RPMI7951 (cell line): Measurements from ENCODE around the gene RASGRP1. TPM values are rescaled to one million over a fixed set of nuclear protein-coding genes. Genes with fewer than 3 reads are reported as not detected.
"Not testable (repeated sequence)": the region's sequence is repeated elsewhere in the genome, so short reads cannot be mapped to it uniquely, and the experiment has no call there.

Experiments used
- DNase-seq: peaks from one replicate; pipeline ENCODE4 v3.0.0-alpha.2; 2012; ENCODE audit warnings: low read depth
- total RNA-seq: library from RNA; depleted of rRNA; stranded (reverse); fragments of >200 nt; shearing (Covaris generic); gene quantifications from 2 replicates; pipeline ENCODE4 v1.2.3, GENCODE V29; 2014; rRNA removed

The RASGRP1 gene
- 0.12 and 0.20 TPM in 2 replicates for total RNA-seq

DNA sequence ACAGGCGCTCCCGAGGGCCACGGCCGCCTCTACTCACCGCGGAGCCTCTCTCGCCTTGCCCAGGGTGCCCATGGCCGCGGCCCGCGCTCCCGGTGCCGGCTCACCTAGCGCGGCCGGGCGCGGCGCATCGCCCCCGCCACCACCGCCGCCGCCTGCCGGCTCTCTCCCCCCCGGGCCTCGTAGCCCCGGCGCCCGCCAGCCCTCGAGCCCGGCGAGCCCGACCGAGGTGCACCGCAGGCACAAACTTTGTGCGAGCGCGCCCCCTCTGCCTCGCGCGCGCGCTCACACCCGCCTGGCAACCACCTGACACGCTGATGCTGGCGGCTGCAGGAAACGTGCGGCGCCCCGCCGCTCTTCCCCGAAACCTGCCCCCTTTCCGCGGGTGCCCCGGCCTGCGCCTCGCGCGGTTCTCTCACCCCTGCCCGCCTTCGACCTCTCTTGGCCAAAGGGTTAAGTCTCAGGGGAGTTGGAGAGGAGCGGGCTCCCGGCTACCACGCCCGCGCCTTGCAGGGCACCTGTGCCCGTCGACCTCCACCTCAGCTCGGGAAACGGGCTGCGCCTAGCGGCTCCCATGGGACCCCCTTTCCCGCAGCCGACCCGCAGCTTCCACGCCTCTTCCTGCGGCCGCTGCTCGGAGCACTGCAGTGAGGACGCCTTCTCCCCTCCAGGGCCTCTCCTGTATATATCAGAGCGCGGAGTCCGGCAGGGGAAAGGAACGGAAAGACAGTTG is at the start of gene RASGRP1:
Gene RASGRP1 (minus strand): TSS at position 258 of the 730 bp plus-strand sequence. CDS start 186 bp downstream, at position 72.
- DNase-seq, result peak; percentile 29

DNA sequence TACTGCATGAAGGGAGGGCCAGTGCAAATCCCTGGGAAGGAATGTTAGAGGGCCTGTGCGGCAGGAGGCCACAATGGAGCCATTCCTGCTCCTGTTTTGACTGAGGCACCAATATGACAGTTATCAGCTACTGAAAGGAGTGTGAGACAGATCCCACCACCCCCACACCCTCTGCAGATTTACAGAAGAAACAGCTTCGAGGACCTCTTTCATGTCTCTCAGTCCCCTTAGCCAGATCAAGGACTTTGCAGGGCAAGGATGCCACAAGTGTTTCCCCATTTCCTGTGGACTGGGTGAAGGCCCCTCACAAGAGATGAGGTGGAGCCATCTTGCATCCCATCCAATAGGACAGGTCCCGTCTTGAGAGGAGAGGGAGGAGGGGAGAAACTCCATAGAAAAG is 48.5 kb upstream of the RASGRP1 start:
- no peak for DNase-seq

DNA sequence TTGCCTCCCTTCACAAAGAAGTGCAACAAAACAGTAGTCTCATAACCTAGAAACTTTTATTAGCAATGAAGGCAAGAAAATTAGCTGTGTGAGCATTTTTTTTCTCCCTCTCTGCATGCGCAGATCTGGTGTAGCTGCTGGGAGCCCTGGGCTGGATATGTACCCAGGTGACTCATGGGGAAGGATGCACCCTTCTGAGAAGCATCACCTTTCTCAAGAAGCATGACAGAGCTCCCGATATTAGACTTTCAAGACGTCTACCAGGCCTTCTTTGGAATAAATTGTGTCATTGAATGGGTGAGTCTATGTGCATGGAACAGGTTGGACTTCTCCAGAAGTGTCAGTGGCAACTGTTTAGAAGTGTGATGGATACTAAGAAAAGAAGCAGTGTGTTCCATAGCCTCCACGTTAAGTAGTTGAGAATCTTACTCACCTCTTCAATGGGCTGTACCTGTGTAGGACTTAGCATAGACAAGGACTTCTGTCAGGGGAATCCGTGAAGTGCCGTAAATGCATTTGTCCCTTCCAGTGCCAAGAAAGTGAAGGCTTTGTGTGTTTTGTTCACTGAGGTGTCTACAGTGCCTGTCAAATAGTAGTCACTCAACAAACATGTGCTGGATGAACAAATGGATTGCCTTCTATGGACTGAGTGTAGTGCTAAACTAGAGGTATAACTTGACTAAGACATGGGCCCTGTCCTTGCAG is 47.7 kb upstream of the RASGRP1 start:
- DNase-seq, result no peak

DNA sequence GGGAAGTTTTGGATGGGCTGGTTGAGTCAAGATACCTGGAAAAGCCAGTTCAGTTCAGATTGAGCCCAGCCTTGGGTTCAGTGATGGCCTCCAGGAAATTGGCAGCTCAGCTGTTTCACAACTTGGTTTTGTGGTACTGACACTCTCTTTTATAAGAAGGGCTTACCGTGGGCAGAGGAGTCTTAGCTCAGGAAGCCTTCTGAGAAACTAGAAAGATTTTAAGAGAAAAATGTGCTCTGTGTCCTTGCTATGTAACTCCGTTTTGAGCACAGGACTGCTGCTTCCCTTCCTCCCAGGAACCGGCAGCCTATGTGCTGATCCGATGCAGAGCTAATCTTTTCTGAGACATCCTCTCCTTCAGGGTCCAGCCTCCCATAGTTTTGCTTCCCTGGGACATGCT is 46.6 kb upstream of the RASGRP1 start:
- no peak for DNase-seq

DNA sequence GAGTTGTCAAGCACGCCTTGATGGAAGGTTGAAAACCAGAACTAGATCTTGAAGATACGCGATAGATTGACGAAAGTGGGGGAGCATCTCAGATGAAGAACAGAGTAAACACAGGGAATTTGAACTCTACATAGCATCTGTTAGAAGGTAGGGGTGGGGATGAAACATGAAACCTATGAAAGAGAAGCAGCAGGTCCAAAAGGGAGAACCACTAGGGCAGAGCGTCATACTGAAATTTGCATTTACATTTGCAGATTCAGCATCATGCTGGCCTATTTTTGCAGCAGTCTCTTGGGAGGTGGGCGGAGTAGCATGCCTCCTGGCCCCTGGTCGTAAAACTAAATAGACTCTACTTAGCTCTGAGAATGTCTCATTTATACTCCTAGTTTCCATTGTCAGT is 46.1 kb upstream of the RASGRP1 start:
- DNase-seq, result no peak

DNA sequence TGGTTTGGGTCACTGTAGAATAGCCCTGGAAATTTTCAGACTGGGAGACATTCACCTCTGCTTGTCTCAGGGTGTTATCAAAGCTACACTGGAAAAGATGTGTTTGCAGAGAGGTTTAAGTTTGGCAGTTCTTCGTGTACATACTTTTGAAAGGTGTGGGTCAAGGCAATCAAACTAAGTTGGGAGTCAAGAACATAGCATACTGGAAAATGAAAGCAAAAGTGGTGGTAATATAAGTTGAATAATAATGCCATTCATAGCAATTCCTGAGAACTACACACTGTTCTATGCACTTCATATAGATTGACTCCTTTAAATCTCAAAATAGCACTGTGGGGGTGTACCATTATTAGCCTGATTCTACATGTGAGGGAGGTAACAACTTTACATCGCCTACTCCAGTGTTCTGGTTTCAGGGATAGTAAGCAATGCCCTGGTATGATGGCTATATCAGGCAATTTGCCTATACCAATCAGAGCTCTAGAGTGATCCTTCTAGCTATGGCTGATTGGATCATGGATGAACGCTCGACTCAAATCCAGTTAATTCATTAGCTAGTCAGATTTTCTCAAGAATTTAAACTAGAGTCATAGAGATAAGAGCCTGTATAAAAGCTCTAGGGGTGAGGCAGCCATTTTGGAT is 44.6 kb upstream of the RASGRP1 start:
- peak; percentile 32 for DNase-seq

DNA sequence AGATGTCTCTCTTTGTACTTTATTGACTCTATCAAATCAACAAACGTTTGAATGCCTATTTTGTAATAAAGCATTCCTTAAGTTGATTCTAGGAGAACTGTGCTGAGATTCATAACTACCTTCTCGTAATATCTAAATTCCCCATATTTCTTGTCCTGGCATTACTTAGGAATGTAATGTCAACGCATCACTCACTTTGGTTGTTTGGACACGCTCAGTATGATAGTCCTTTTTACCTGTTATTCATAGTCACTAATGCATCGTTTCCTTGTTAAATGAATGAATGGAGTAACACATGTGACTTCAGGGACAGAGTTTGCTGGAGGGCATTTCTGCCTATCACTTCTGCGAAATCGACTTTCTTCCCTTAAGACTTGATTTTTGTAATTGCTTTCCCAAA is 44.1 kb upstream of the RASGRP1 start:
- DNase-seq, result no peak

DNA sequence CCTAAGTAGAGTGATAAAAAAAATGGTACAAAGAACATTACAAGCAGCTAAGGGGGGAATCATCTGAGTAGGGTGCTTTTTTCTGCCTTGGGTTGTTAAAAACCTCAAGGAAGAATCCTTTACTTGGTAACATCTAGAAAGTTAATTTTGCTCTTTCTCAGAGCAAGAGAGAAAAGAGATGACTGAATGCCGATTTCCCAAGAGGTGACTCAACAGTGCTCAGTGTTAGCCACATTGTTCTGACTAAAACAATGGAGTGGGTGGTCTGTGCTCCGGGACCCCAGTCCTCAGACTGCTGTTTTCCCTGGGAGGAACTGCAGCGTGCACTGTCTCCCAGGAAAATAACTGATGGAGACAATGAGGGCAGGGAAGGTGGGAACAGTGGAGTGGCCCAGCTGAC is 41.1 kb upstream of the RASGRP1 start:
- no peak for DNase-seq

DNA sequence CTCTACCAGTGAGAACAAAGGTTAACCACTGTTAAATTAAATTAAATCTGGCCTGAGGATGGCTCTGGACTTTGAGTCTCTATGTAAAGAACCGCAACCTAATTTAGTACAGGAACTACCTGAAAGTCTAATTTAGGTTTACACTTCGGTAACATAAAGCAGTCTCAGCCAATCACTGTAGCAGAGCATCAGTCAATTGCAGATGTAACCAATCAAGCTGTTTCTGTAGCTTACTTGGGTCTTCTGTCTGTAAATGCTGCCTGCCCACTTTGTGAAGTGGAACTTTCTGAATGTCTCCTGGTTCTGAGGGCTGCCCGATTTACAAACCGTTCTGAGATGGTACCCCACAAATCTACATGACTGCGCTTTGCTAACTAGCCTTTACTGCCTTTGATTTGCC is 39.1 kb upstream of the RASGRP1 start:
- no peak for DNase-seq

DNA sequence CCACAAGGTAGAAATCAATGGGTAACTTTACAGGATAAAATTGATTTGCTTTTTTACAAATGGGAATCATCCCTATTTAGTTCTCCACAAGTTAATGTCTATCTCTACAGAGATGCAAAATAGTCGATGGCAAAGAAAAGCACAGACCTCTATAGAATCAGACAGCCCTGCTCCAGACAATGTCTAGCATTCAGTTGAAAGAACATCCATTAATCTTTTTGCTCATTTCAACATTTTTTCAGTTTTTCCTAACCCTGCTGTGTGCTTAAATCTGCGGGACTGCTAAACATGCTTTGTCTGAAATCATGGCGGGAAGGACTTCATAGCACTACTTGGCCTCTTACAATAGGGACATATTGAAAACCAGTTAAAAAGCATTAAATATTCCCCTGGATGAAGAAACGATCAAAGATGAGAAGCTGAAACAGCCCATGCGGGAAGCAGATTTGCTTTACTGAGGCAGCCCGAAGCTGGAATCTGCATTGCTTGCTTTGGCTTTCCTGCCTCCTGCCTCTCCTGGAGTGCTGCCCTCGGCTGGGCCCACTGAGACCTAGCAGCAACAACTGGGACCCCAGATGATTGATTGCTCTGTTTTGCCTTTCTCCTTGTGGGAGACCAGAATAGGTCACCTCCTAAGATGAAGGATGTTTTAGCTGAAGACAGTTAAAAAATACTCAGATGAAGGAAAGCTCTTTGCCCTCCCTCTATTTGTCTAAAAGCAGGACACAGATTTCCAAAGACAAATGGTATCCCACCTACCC is 38.5 kb upstream of the RASGRP1 start:
- DNase-seq, result no peak

DNA sequence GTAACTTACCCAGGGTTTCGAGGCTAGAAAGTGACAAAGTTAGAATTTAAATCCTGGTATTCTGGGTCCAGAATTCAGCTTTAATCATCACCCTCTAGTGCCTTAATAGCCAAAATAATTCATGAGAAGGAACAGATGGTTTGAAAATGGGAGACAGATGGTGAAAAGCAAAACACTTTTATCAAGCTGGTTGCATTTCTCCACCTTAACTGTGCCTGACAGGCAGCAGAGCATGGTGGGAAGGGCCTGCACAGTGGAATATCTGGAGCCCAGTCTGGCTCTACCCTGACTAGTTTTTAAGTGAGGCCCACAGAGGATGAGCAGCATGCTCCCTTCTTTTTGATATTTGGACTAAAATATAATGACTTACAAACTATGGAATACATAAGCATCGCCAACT is 35.6 kb upstream of the RASGRP1 start:
- no peak for DNase-seq

DNA sequence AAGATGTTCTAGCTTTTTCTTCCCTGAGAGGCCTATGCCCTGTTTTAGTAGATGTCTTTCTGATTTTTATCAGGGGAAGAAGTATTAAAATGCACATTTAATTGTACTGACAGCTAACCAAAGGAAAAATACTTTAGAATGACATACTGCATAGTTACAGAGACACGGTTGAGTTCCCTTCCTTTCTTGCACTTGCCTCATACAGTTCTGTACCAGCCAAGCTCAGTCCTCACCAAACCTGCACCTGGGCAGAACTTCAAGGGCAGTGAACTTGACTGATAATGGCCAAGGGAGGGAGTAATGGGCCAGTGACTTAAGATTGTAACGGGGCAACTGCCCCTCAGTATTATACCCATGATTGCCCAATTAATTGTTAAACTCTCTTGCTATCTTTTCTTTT is 34.1 kb upstream of the RASGRP1 start:
- DNase-seq, result no peak

DNA sequence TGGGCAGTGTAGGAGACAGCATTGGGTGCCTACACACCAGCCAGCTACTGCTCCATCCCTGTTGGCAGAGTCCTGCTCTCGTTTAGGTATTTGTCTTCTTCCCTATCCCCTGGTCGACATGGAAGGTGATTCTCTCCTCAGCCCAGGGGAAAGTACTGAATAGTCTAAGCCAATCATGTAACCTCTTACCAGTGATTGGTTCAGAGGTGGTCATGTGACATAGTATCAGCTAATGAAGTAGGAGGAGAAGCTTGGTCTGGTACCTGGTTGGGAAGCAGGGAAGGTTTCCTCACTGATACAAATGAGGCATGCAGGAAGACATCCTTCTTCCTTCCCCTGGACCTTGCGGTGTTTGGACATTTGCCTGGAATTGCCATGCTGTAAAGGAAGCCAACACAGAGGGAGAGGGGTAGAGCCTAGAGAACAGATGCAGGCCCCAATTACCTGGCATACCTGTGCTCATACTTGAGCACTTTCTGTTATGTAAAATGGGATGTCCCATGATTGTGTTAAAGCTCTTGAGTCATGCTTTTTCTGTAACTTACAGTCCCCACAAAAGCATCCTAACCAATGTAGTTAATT is 32.7 kb upstream of the RASGRP1 start:
- no peak for DNase-seq

DNA sequence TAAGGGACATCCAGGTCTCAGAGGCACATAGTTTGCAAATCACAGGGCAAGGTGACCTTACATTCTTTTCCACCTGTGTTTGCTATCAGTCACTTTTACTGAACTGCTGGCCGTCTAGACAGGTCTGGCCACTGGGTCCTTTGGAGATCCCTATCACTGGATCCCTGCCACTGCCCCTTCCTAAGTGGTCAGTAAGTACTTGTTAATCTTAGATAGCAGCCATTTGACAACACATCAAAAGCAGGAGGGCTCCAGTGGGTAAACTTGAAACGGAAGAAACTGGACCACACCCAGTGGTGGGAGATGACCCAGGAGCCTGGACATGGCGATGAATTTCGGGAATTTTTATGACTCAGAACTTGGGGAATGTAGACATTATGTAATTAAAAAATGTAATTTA is 28.9 kb upstream of the RASGRP1 start:
- DNase-seq, result peak; percentile 35

DNA sequence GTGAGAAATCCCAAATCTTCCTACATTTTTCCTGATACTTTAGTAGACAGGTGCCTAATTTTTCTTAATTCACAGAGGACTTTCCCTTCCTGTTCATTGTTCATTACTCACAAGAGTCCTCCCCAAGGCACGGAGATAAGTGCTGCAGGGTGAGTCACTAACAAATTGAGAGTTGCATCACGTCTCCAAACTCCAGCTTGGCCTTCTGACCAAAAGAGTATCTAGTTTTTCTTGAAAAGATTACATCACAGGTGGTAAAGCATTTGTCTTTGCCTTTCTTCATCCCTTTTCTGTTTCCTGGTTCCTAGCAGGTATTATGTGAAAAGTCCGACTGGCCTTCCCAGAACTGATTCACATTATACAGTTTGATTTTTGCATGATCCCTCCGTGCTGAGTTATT is 24.9 kb upstream of the RASGRP1 start:
- peak; percentile 76 for DNase-seq

DNA sequence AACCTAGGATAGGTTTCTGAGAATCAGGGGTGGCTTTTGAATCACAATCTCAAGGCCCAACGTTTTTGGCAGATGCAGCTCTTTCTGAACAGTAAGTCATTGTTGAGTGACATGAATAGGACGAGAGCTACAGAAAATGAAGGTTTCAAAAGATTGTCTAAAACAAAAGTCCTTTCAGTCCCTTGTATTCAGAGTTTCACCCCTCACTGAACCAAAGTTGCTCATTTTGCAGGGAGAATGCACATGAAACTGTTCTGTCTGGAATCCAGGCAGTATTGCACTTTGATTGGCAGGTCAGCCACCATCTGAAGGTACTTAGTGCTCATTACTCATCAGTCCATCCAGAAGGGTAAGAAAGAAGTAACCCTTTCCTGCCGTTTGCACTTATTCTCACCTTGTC is 24.1 kb upstream of the RASGRP1 start:
- DNase-seq, result peak; percentile 43

DNA sequence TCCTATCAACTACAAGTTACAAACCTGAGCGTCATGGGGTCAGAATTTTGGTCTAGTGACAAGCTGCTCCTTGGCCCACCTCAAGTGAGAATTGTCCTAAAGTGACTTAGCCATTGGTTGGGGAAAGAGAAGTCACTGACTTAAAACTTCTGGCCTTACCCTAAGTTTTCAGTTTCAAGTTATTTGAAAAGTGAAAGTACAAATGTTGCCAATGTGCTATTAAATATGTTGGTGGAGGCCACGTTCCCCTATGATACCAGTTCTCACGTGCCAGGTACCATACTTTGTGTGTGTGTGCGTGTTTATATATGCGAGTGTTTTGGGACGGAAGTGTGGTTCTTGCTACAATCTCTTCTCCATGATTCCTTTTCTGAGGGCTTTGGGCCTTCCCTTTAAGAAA is 22.6 kb upstream of the RASGRP1 start:
- no peak for DNase-seq

DNA sequence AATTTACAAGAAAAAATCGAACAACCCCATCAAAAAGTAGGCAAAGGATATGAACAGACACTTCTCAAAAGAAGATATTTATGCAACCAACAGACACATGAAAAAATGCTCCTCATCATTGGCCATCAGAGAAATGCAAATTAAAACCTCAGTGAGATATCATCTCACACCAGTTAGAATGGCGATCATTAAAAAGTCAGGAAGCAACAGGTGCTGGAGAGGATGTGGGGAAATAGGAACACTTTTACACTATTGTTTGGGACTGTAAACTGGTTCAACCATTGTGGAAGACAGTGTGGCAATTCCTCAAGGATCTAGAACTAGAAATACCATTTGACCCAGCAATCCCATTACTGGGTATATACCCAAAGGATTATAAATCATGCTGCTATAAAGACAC is 21.4 kb upstream of the RASGRP1 start:
- not testable (repeated sequence) for DNase-seq

DNA sequence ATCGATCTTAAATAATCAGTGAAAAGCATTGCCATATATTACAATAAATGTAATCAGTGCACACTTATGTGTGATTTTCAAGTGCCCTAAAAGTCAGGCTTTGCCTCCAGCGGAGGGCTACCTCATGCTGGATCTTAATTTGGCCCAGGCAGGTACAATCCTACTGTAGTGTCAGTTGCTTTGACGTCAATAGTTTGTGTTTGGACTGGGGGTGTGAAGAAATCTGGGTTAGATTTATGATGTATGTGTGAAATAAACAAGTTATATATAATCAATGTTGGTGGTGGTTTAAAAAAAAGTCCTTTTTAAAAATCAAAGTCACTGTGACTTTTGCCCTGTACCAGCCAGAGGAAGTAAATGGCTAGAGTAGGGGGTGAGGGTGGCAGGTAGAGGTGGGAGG is 14.0 kb upstream of the RASGRP1 start:
- no peak for DNase-seq

DNA sequence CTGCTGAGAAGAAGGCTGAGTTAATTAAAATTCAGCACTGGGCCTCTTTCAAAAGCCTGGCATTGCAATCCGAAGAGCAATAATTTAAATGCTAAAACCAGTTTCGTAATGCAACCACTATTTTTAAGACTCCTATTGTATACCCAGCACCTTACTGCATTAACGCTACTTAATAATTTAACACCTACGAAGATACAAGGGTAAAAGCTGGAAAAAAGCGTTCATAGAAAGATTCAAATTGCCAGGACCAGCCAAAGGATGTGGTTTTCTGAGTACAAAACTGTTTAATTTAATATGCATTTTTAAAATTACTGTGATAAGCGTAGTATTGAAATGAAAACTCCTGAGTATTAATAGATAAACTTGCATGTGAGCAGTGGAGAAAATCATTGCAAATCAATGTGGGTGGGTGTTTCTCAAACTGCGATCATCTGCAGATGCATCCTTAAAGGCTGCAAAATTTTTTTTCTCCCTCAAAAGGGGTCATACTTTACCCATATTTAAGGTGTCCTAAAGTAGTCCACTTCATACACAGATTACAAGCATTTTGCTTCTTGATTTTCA is 12.9 kb upstream of the RASGRP1 start:
- DNase-seq, result no peak

DNA sequence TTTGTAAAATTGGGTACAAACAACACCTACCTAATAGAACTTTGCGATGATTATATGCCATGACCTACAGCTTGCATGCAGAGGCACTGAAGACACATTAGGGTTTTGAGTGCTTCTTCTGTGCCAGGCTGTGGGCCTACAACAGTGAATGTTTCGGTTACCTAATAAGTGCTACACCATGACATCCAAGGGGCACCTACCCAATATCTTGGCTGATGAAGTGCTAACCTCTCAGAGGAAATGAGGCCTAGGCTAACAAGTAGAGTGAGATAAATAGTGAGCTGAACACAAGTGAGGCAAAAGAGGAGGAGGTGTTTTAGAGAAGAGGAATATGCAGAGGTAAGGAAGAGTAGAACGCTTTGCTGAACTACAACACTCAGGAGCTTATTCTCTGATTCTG is 12.2 kb upstream of the RASGRP1 start:
- DNase-seq, result no peak

DNA sequence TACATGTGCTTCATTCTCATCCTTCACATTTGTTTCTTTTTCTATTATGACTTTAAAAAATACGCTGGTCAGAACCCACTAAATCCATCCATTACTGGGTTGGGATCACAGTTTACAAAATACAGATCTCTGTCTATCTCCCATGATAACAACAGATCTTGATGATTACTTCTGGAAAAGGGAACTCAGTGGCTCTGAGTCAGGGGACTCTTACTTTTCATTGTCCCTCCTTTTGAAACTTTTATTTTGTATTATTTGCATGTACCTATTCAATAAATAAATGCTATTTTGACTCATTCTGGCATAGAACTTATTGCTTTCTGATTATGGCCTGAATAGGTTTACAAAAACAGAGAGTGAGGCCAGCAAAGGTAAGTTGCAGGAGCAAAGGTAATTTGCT is 11.6 kb upstream of the RASGRP1 start:
- DNase-seq, result no peak
